NCI-H748 treated with DMSO at 0.1 percent for 48 hours (cell line): Measurements from ENCODE around the gene CALY.
A peak's percentile ranks its signal among the peaks of the same experiment; 100 is the strongest.
"Not testable (repeated sequence)": the region's sequence is repeated elsewhere in the genome, so short reads cannot be mapped to it uniquely, and the experiment has no call there.

ENCODE experiments used
- DNase-seq: peaks from one replicate; lab custom pipeline; 2025; lab: John Stamatoyannopoulos, UW

CALY gene

GRCh38 chr10:133329491-133330202 is 7.0 kb downstream of the CALY start:
- DNase-seq: peak; percentile 36

DNA sequence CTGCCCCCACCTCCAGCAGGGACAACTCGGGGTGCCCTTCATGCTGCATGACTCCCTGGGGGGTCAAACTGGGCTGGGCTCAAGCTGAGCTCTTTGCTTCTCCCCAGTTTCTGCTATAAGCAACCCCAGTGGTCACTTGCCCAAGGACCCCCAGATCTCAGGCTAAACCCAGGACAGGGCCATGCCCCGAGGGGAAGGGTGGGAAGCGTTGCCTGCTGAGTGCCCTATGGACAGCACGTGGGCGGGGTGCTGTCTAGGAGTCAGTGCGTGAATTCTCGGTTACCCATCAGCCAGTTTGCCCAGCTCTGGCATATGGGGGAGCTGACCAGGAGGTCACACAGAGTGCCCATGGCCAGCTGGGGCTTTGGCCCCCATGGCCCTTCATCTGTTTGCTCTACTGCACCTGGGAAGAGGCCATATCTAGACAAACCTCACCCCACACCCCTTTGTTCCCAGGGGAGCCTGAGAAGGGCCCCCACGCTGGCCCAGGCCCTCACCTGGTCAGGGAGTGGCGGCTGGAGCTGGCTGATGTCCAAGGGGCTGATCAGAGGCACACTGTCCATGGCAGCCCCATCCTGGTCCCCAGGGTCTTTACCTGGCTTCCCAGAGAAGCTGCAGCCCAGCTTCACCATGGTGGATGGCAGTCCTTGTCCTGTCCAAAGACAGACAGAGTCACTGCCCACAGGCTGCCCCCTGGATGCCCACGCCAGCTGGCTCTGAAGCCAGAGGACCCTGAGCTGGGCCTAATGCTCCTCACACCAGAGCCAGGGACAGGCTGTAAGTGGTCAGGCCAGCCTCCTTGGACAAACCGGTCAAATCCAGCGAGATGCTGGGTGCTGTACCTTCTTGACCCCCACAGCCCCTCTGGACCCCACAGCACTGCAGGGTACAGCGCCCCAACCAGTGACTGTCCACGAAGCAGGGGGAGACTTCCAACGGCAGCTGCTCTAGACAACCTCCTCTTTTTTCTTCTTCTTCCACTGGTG is 8.0 kb downstream of the CALY start:
- no peak for DNase-seq

GRCh38 chr10:133327651-133328357 is 8.9 kb downstream of the CALY start:
- DNase-seq: no peak

DNA sequence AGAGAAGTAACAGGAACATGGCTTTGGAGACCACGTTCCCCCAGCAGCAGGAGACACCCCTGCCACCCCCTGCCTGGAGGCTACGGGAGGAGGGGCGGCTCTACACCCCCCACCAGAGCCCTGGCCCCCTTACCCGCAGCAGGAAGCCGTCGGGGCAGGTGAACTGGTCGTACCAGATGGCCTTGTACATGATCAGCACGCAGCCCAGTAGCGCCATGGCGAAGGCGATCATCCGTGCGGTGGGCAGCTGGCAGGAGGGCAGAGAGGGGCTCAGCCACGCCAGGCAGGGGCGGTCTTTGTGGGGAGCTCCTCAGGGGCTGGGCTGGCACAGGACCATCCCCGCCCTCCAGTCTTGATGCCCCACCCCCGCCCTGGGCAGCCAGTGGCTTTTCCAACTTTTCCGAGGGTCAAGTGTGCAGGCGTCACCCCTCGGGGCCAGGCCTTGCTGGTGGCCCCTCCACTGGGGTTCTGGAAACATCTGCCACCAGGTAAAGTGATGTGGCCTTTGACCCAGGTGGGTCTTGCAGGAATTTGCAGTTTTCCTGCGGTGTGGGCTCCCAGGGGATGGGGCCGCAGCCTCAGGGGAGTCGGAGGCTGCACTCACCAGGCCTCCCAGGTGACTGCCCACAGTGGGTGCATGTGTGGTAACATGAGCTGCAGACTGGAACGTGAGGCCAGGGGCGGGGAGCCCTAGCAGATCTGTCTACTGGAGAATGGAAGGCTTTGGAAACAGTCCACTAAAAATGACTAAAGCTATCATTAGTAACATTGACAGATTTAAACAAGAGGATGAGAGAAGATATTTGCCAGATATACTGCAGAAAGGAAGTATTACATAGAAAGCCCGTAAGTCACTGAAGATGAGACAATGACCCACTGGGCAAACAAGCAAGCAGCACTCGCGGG is 9.7 kb downstream of the CALY start:
- DNase-seq: no peak

DNA sequence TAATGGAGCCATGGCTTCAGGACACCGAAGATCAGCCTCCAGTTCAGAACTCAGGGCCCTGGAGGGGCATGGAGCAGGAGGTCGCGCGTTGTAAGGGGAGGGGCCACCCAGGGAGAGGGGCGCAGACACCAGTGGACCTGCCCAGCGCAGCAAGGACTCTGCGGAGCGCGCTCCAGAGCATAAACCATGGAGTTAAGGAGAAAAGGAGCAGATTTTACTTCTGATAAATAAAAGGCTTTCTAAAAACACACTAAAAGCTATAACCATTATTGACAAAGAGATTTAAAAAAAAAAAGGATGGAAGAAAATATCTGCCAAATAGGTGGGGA is 10.5 kb downstream of the CALY start:
- DNase-seq: no peak

GRCh38 chr10:133325440-133326222 is 11.1 kb downstream of the CALY start:
- no peak for DNase-seq

- DNase-seq: no peak
Observed at GRCh38 chr10:133324857-133325260, 11.8 kb downstream of the CALY start.

DNA sequence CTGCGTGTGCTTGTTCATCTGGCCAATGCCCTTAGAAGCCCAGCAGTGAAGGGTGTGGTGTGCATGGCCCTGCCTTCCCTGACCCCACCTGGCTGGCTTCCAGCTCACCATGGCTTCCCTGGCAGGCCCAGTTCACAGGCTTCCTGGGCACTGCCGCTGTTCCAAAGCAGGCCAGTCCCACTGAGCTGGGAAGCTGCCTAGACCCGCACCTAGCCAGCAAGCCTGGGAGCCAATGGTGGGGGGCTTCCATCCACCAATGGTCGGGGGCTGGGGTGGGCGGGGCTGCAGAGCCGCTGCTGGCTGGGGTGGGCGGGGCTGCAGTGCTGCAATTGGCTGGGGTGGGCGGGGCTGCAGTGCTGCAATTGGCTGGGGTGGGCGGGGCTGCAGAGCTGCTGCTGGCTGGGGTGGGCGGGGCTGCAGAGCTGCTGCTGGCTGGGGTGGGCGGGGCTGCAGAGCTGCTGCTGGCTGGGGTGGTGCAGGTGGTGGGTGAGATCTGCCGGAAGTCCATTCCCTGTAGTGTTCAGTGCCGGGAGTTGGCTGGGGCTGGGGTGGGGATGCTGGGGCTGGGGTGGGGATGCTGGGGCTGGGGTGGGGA is 12.4 kb downstream of the CALY start:
- peak; percentile 33 for DNase-seq

- DNase-seq: not testable (repeated sequence)
Observed at GRCh38 chr10:133322064-133322709, 14.5 kb downstream of the CALY start.

GRCh38 chr10:133320852-133321422 is 15.8 kb downstream of the CALY start:
- DNase-seq: not testable (repeated sequence)

DNA sequence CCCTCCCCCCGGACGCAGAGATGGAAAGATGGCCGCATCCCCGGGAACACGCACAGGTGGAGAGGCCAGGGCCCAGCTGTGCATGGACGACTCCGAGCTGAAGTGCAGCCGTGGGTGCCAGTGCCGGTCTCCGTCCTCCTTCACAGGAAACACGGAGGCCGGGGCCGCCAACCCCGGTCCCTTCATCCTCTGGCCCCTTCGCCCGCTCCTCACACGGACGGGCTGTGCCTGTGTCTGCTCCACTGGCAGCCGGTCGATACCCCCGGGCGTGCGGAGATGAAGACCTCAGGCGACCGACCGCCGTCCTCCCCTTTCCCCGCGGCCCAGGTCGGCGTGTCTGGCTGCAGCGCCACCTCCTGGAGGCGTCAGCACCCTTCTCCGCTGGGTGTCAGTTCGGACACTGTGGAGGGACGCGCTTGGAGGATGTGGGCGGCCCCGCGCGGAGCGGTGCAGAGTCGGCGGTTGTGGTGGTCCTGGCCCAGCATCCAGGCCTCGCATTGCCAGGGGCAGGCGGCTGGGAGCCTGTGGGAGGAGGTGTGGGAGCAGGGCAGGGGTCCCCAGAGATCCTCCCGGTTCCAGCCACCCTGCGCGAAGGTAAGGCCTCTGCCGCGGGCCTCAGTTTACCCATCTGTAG is 18.1 kb downstream of the CALY start:
- DNase-seq: peak; percentile 32

DNA sequence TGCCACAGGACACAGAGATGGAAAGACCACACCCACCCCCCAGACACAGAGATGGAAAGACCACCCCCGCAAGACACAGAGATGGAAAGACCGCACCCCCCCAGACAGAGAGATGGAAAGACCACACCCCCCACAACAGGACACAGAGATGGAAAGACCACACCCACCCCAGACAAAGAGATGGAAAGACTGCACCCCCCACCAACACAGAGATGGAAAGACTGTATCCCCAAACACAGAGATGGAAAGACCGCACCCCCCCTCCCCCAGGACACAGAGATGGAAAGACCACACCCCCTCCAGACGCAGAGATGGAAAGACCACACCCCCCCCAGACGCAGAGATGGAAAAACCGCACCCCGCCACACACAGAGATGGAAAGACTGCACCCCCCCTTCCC is 20.0 kb downstream of the CALY start:
- no peak for DNase-seq

- DNase-seq: no peak
Observed at GRCh38 chr10:133316266-133316665, 20.4 kb downstream of the CALY start.

DNA sequence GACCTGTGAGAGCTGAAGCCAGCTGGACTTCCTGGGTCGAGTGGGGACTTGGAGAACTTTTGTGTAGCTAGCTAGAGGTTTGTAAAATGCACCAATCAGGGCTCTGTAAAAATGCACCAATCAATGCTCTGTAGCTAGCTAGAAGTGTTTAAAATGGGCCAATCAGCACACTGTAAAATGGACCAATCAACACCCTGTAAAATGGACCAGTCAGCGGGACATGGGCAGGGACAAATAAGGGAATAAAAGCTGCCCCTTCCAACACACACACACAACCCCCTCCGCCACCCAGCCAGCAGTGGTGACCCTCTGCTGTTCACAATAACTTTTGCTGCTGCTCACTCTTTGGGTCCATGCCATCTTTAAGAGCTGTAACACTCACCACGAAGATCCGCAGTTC is 20.8 kb downstream of the CALY start:
- DNase-seq: no peak

DNA sequence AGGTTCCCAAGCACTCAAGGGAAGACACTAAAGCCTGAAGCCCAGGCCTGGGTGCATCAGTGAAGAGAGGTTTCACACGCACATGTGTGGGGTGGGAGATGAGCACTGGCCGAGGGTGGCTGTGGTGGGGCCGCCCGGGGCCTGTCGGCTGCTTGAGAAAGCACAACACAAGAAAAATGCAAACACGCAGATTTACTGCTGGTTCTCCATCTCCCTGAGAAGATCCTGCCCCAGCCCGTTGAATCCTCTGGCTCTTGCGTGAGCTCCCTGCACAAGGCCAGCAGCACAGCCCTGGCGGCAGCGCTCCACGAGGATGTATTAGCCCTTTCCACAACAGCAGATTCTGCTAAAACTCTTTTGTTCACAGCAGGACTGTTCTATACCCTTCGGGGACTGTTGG is 21.8 kb downstream of the CALY start:
- no peak for DNase-seq

DNA sequence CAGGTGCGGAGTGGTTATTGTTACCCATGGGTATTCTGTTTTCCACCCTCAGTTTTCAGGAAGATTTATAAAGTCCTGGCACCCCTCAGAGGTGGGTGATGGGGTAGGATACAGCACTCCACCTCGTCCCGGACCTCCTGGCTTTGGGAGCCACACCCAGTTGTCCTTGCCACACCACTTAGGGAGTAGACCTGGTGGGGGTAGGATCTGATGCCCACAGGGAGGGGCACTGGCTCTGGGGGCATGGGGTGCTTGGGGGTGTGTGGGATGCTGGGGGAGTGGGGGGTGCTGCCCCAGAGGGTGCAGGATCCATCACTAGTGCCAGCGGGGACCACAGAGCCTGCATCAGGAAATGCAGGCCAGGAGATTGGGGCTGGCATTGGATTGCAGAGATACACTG is 23.5 kb downstream of the CALY start:
- no peak for DNase-seq

- DNase-seq: no peak
Observed at GRCh38 chr10:133312769-133313145, 23.9 kb downstream of the CALY start.

- DNase-seq: no peak
Observed at GRCh38 chr10:133312016-133312768, 24.5 kb downstream of the CALY start.
